Activated CD4-positive, alpha-beta T cell treated with anti-CD3 and anti-CD28 coated beads, Interleukin-2, amount 50 U/mL, for 24 hours (primary cell): ENCODE results near the gene POLR3GL.
A peak's percentile ranks its signal among the peaks of the same experiment; 100 is the strongest.

Experiments
- DNase-seq, 2 donors: peaks; one replicate each; pipeline ENCODE4 v3.0.0-alpha.2; 2020; ENCODE audit warnings: low read depth in 1 of 2, low spot score in 1 of 2

Gene POLR3GL

DNA sequence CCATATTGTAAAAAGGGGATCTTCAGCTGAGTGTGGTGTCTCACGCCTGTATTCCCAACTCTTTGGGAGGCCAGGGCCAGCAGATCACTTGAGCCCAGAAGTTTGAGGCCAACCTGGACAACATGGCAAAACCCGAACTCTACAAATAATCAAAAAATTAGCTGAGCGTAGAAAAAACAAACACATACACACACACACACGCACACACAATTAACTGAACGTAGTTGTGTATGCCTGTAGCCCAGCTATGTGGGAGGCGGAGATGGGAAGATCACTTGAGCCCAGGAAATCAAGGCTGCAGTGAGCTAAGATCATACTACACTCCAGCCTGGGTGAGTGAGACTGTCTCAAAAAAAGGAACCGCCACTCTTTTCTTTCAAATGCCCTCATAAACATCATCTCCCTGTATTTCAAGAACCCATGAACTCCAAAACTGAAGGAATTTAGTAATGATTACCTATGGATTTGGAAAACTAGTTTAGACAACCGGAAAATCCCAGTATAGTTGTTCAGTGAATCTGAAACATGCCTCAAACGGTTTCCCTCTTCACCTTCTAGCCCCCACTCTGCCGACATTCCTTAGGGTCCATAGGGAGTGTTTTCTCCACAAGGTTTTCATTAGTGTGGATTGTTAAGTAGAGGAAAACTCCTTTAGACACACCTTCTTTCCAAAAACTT is 27.4 kb downstream of the POLR3GL start:
- no peak for DNase-seq

- no peak for DNase-seq
Observed at GRCh38 chr1:145992502-145992936, 28.0 kb downstream of the POLR3GL start.

- no peak for DNase-seq
Observed at GRCh38 chr1:145992958-145993617, 28.6 kb downstream of the POLR3GL start.

- no peak for DNase-seq
Observed at GRCh38 chr1:145993618-145994390, 29.3 kb downstream of the POLR3GL start.

DNA sequence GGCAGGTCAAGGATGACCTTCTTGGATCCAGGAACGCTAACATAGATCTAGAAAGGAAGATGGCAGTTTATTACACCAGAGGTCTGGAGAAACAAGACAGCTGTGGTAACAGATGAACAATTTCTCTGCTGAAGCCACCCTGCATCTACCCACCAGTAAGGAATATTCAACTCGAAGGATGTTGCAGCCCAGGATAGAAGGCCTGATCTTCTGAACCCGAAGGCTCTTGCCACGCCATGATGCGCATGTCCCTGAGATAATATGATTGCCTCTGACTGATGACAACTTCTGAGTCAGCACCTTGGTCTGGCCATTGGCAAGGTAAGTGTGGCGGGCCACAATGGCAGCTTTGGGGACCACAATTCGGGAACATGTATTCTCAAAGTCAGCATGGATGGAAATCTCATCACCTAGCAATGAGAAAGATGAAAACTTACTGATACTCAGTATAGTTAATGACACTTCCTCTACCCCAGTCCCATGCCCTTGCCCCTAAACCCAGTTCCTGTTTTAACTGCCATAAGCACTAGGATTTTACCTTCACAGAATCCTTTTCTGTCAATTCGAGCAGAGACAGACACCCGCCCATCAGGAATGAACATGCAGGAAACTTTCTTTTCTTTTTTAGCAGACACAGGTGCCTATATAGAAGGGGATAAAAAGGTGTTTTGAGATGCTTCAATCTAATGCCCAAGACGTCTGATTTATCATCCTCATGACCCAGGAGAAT is 30.1 kb downstream of the POLR3GL start:
- no peak for DNase-seq

DNA sequence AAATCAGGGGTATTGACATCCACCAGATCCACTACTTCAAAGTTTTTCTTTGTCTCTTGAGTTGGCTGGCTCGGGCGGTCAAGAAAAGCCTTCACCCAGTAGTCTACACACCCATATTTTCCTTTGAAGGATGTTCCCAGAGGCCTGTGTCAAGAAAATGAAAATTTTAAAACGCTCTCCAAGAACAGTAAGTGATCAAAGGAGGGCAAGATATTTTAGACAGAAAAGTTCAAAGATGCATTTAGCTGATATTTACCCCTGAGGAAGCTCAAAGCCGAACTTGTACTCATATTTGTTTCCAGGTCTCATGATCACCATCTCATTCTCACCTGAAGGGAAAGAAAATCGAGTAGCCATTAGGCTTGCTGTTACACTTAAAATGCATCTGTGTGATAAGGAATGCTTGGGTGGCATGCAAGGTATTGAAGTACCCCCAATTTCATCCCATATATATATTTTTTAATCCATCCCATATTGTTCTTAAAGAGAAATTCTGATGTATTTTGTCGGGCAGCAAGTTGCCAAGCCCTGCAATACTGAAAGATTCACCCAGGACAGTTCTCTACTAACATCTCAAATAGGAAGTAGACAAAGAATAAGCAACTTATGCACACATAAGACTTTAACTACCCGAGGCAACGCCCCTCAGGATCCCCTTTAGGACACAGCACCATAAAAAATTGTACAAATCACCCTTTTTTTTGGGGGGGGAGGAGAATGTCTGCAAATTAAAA is 30.8 kb downstream of the POLR3GL start:
- DNase-seq: no peak

DNA sequence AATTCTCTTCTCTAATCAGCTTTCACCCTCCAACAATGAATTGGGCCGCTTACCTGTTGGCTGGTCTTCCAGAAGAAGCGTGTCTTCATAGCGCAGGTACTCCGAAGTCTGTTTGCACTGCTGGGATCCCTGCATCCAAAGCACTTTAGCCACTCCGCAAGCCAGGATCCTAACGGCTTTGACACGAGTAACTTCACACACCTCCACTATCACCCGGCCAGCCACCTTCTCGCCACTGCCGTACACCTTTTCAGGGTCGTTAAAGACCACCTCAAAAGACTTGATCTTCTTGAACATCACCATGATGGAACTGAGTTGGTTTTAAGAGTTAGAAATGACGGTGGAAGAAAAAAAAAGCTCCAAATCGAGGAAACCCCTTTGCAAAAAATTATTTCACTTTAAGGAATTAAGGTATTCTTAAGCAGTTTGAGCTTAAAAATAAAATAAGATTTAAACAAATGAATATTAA is 31.5 kb downstream of the POLR3GL start:
- DNase-seq: no peak

DNA sequence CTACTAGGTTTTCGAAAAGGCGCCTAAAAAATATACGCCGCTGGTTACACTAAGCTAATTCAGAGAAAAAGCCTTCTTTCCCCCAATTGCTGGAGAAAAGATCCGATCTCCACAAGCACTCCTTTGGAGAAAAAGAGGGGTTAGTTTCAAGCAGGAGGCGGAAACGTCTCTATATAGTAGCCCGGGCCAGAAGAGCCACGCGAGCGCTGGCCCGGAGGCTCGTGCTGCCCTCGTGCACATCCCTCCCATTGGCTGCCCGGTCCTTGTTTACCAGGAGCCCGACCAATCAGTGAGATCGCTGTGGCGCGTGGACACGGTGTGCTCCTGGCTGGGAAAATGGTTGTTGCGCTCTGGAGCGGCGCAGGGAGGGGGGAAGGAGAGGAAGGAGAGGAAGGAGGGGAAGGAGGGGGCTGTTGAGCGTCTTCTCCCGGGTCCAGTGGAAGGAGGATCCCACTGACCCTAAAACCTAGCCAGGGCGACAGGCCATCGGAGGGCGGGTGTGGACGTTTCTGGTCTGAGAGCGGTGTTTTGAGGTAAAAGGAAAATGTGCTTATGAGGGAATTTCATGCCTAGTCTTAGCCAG is 32.0 kb downstream of the POLR3GL start, which contains the start of gene TXNIP:
TXNIP (minus strand) TSS at position 147 of the 583 bp plus-strand sequence. CDS start 313 bp downstream, outside the sequence.
- DNase-seq: peak; percentile 76 to 93

DNA sequence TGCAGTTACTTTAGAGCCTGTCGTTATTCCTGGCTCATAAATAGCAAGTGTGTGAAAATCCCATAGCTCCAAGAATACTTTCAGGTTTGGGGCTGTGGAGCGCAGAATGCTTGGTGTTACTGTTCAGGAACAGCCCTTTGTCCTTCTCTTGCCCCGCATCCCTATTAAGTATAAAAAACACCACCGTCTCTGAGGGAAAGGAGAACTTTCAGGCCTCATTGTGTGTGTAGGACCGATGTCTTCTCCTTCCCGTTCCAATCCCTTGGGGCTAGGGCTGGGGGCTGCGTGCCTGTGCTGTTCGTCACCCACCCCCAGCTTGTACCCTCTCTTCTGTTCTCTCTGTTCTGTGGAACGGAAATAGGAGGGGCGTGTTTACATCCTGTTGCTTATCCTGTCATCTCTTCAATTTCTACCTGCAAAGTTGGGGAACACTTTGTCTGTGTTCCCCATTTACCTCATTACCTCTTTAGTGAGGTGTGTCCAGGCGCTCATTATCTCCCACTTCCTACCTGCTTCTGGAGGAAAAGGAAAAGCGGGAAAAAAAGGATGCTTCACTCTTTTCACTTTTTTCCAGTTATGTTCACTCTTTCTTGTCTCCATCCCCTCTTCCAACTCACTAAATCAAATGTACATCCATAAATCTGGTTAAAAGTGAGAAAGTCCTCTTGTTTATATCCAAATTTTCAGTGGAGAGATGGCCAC is 32.7 kb downstream of the POLR3GL start:
- DNase-seq: peak; percentile 33 to 56

DNA sequence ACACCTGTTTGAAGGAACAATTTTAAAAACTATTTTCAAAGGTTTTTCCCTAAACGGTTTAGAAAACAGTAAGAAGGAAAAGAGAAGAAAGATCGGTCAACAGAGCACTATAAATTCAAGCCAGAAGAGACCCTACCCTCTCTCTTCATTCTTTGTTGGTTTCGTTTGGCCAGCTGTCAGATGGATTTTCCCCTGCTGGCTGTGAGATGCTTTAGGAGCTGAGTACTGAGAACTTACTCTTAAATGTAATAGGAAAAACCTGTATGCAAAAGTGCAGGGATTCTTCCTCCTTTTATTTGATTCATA is 33.2 kb downstream of the POLR3GL start:
- no peak for DNase-seq

DNA sequence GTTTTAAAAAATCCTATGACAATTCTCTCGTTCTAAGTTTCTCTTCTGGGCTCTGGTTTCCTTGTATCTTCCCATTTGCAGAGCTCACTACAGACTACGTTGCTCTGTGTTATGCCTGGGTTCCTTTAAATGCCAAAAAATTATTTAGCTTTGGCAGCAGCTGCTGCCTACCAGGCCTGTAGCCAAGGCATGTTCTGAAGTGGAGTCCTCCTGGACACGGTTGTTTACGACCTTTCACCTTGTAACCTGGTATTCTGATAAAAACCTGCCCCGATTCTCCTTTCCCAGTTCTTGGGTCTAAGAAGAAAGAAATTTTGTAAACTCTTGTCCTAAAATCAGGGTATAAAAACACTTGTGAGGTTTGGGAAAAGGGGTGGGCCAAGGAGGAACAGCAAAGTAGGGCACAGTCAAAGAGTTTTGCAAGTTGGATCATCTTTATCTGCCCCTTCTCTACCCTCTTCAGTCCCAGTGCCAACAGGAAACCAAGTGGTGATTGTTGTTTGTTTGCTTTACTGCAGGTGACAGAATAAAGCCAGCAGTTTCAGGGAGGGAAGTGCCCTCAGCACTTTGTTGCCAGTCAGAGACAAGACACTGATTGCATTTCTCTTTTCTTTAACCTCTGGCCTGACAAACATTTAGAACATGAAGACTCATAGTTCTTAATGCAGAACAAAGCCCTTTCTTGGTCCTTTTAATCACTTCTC is 35.0 kb downstream of the POLR3GL start:
- no peak for DNase-seq

- no peak for DNase-seq
Observed at GRCh38 chr1:146001709-146002108, 37.2 kb downstream of the POLR3GL start.

DNA sequence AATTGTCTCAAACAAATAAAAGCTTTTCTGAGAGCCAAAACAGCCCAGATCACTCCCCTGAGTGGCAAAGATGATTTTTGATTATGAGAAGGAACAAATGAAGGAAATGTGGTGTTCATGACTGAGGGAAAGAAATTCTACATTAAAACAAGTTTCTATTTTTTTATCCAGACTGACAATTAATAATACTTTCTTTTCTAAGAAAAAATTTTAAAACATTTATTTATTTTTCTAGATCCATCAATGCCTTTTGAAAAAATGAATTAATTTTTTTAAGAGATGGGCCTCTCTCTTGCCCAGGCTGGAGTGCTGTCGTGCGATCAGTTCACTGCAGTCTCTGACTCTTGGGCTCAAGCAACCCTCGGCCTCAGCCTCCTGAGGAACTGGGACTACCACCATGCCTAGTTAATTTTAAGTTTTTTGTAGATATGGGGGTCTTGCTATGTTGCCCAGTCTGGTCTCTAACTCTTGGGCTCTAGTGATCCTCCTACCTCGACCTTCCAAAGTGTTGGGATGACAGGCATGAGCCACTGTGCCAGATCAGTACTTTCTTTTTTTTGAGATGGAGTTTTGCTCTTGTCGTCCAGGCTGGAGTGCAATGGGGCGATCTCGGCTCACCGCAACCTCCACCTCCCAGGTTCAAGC is 43.1 kb downstream of the POLR3GL start:
- no peak for DNase-seq

GRCh38 chr1:146010126-146010738 is 45.7 kb downstream of the POLR3GL start:
- DNase-seq: no peak

DNA sequence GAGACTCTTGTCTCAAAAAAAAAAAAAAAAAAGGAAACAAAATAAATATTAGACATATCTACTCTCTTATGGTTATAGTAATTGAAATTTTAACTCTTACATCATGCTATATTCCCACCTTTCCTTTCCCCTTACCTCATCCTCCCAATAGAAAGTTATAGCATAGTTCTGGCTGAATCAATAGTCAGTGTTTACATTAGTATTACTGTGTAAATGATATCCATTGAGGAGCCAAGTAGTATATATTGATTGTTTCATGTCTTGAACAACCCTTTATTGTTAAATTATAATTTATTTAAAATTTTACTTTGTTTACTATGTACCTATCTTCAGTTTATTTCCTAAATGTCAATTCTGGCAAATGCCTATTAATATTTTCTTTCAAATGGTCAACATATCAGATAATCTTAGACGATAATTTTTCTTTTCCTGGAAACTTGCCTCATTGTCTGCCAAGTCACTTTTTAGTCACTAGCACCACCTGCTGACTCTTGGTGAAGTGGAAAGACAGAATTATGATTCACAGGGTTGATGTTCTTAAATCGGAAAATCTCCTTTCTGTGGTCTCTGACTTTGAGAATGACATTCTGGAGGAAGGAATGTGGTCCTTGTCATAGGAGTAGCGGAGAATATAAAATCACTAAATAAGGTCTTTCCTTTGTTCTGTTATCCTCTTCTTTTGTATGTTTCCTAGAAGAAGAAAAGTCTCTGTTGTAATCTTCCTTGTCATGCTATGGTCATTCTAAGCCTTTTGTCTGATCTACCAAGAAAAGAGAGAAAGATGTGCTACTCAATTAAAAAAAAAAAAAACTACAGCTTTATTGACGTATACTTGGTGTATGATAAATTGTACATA is 48.4 kb downstream of the POLR3GL start:
- peak in 1 of 2 donors; percentile 54 for DNase-seq

DNA sequence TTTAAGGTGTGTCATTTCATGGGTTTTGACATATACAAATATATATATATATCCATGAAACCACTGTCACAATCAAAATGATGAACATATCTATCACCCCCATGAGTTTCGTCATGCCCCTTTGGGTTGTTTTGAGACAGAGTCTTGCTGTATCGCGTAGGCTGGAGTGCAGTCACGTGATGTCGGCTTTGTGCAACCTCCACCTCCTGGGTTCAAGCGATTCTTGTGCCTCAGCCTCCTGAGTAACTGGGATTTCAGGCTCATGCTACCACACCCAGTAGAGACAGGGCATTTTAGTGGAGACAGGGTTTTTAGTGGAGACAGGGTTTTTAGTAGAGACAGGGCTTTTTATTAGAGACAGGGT is 49.1 kb downstream of the POLR3GL start:
- no peak for DNase-seq

- DNase-seq: no peak
Observed at GRCh38 chr1:146016891-146017290, 52.4 kb downstream of the POLR3GL start.
